ENCODE data around the gene STK16. TPM values are rescaled to one million over a fixed set of nuclear protein-coding genes. Genes with fewer than 3 reads are reported as not detected.

STK16 gene
- total and polyA plus RNA-seq, 2 of the 4 experiments (the other 2 are of a cell fraction) = 44.4 to 50.1 TPM

DNA sequence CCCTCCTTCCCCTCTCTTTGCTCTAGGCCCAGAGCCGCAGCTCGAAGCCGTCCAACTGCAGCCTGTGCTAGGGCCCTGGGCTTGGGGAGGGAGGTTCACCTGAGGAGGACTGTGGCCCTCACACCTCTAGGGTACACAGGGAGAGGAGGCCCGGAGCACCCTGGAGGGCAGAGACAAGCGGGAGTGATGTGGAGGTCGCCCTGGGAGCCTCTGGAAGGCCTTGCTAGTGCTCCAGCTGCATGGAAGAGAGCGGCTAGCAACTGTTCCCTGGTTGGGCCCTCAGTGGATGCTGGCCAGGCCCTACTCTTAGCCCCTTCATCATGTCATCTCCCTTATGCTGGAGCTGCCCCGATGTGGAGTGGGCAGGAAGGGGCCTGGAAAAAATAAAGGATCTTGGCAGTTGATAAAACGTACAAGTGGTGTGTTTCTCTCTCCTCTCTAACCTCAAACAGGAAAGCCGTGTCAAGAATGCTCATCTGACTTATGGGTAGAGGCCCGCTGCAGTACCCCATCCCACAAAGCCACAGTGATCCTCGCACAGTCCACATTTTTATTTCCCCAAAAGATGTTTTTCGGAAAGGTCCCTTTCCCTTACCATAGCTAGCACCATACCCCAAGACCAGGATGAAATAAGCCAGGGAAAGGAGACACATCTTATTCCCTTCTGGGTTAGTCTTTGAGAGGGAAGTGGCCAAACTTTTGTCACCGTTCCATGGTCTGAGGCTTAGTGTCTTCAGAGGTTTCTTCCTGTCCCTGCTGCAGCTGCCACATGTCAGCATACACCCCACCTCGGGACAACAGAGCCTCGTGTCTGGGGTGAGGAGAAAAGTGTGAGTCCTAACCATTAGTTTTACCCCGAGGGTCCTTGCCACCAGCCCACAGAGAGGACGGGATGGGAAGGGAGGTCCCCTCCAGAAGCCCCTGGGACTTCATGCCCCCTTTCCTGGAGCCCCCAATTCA is 35.8 kb upstream of the STK16 start:
- Histone ChIP-seq H3K4me1 (ENCODE audit: control insufficient read depth, insufficient read depth, low read length) (peaks cover 16% of the 10 kb centered on the region), H3K9me3 (ENCODE audit: control insufficient read depth, insufficient read depth, low read length) (no peaks in the 10 kb centered on the region), H2AK9ac (replicated peaks; ENCODE audit: low read depth, low read length, poor library complexity) (no peak overlapping the region), H3K4me2 (ENCODE audit: low read depth, low read length) (no peak overlapping the region), H2BK20ac (ENCODE audit: low read depth, low read length) (no peak overlapping the region), H2BK5ac (ENCODE audit: low read depth, low read length, poor library complexity, severe bottlenecking) (no peak overlapping the region), H2BK120ac (ENCODE audit: low read depth, low read length) (no peak overlapping the region), H3K9me1 (ENCODE audit: insufficient read depth, low read length) (peaks cover 8% of the 10 kb centered on the region; the same call in 1 of the 2 replicates), H3K56ac (ENCODE audit: extremely low read depth, insufficient read depth, low read length) (no peak overlapping the region), H3K14ac (replicated peaks; ENCODE audit: low read depth, low read length) (no peak overlapping the region), H3K23ac (ENCODE audit: low read depth, low read length) (no peak overlapping the region), H3K4me3 (ENCODE audit: insufficient read depth, low read depth, low read length) (no peak overlapping the region), H3K9ac (ENCODE audit: low read depth, low read length) (no peak overlapping the region), H4K20me1 (ENCODE audit: insufficient read depth, low read length) (peaks cover 9% of the 10 kb centered on the region; the same call in 1 of the 2 replicates), H3K27ac (ENCODE audit: insufficient read depth, low read length) (no peak overlapping the region), H3K18ac (ENCODE audit: low read depth, low read length) (no peak overlapping the region), H3K4ac (ENCODE audit: low read depth, low read length) (no peak overlapping the region), H3K36me3 (ENCODE audit: control insufficient read depth, insufficient read depth, low read length) (peaks cover 49% of the 10 kb centered on the region), H4K5ac (ENCODE audit: low read depth, low read length) (no peak overlapping the region), H4K91ac (ENCODE audit: insufficient read depth, low read depth, low read length) (no peak overlapping the region), H2AK5ac (ENCODE audit: low read depth, low read length) (no peak overlapping the region), H4K8ac (ENCODE audit: low read depth in 2 of 2, low read length in 2 of 2) (no peak overlapping the region), H3K27me3 (ENCODE audit: control insufficient read depth, insufficient read depth, low read length) (no peaks in the 10 kb centered on the region), H2BK15ac (ENCODE audit: low read depth, low read length) (no peak overlapping the region), H3K79me1 (ENCODE audit: low read depth in 1 of 2, low read length in 2 of 2) (peaks cover 5 to 23% of the 10 kb centered on the region in 2 experiments; a peak in 3 of 4 replicates), H2AFZ (replicated peaks; ENCODE audit: low read length, poor library complexity) (peak overlapping the region; percentile 46)
- ChIA-PET CTCF (no interaction called here), POLR2A (ENCODE audit: unreplicated experiment) (no interaction called here)
- BruUV-seq (replicated peaks) = no TSS peak
- TF ChIP-seq FOS (IDR thresholded peaks at IDR 0.05; ENCODE audit: low read depth, low read length) = no peak
- no peak for TF ChIP-seq POLR2A (IDR thresholded peaks at IDR 0.05; ENCODE audit: low read depth, low read length)
- no peak for TF ChIP-seq RAD21 (IDR thresholded peaks at IDR 0.05; ENCODE audit: low read length)
- TF ChIP-seq MAFK (IDR thresholded peaks at IDR 0.05; ENCODE audit: low read depth, low read length) = no peak
- no peak for TF ChIP-seq MXI1 (IDR thresholded peaks at IDR 0.05; ENCODE audit: borderline replicate concordance, low read depth, low read length)
- no peak for ATAC-seq (ENCODE audit: low read depth)
- WGBS, 2 experiments (ENCODE audit: extremely low coverage in 2 of 2, insufficient read length in 1 of 2) = 90% methylated on average over 2 of the region's 18 CpGs; no CpG with 5 or more reads in 1 of the 2 experiments
- DNase-seq = no peak
- dilution Hi-C loops (cut with HindIII; ENCODE audit: low sequenced_read_pairs, unreplicated experiment) (no loop called here), intact Hi-C loops (cut with micrococcal nuclease) (no loop called here), in situ Hi-C loops (cut with MboI; ENCODE audit: low sequenced_read_pairs) (loop anchor here (5.0 kb wide), 1 partner anchor 37 kb away; the partner anchor contains the start of gene SLC23A3)

Data from IMR-90 (cell line).